ENCODE measurements around the gene ADAMTS17.
A peak's percentile ranks its signal among the peaks of the same experiment; 100 is the strongest.

- TF ChIP-seq, protein P1, sequence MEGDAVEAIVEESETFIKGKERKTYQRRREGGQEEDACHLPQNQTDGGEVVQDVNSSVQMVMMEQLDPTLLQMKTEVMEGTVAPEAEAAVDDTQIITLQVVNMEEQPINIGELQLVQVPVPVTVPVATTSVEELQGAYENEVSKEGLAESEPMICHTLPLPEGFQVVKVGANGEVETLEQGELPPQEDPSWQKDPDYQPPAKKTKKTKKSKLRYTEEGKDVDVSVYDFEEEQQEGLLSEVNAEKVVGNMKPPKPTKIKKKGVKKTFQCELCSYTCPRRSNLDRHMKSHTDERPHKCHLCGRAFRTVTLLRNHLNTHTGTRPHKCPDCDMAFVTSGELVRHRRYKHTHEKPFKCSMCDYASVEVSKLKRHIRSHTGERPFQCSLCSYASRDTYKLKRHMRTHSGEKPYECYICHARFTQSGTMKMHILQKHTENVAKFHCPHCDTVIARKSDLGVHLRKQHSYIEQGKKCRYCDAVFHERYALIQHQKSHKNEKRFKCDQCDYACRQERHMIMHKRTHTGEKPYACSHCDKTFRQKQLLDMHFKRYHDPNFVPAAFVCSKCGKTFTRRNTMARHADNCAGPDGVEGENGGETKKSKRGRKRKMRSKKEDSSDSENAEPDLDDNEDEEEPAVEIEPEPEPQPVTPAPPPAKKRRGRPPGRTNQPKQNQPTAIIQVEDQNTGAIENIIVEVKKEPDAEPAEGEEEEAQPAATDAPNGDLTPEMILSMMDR (conservative IDR thresholded peaks at IDR 0.05; ENCODE audit: low read depth, low read length): 0 out of 2 replicates have a peak, but pooled peaks have one; percentile 11
- TF ChIP-seq EZH2 (IDR thresholded peaks at IDR 0.05; ENCODE audit: borderline replicate concordance, low read depth, low read length, poor library complexity, severe bottlenecking): no peak
Observed at GRCh38 chr15:99981191-99981647, 360.6 kb downstream of the ADAMTS17 start.
